DMS79 (cell line): ENCODE results near the gene PIGW.
"Not testable (repeated sequence)": the region's sequence is repeated elsewhere in the genome, so short reads cannot be mapped to it uniquely, and the experiment has no call there.

ENCODE experiments used
- DNase-seq: peaks from one replicate; lab custom pipeline; 2025; lab: John Stamatoyannopoulos, UW

Gene PIGW

DNA sequence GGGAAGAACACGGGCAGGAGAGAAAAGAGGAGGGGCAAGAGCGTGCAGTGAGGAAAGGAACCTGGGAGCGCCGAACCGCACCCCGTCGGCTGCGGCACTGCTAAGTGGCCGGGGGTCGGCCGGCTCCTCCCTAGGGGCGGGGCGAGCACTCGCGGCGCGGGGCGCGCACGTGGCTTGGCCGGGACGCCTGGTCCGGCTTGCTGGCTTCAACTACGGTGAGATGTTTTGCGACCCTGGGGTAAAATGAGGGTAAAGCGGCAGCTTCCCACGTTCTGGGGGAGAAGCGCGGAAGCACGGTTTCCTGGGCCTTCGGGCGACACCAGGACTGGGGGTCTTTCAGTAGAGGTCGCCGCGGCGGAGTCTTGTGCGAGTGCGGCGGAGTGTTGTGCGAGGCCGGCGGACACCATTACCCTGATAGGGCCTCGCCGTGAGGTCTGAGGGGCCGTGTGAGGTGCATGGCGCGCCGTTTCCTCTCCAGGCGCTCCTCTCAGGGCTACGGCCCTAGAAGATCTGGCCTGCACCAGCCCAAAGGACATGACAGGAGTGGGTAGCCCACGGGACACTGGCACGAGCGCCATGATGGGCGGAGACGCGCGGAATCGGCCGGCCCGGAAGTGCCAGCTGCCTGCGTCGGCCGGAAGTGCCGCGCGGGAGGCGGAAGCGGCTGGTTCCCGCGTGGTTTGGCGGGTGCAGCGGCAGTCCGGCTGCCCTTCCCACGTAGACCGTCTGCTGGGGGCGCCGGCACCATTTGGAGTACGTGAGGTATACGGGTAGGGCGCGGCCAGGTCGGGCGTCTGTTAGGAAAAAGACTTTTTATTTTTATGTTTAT is at the start of gene PIGW, which contains the start of gene MYO19:
PIGW (plus strand) TSS at position 148 of the 829 bp plus-strand sequence. CDS start 2,115 bp downstream, outside the sequence.
MYO19 (minus strand) TSS at position 29 of the 829 bp plus-strand sequence. CDS start 2,330 bp downstream, outside the sequence.
- peak; percentile 86 for DNase-seq

- no peak for DNase-seq
Measured at GRCh38 chr17:36485027-36485426, 49.8 kb upstream of the PIGW start.

- no peak for DNase-seq
Measured at GRCh38 chr17:36485805-36486203, 49.0 kb upstream of the PIGW start.

GRCh38 chr17:36486204-36487194 is 48.3 kb upstream of the PIGW start, which contains the start of gene ZNHIT3:
TSS of gene ZNHIT3 (plus strand) at chr17:36486681. CDS start at chr17:36486700, 19 bp downstream.
- peak; percentile 95 for DNase-seq

DNA sequence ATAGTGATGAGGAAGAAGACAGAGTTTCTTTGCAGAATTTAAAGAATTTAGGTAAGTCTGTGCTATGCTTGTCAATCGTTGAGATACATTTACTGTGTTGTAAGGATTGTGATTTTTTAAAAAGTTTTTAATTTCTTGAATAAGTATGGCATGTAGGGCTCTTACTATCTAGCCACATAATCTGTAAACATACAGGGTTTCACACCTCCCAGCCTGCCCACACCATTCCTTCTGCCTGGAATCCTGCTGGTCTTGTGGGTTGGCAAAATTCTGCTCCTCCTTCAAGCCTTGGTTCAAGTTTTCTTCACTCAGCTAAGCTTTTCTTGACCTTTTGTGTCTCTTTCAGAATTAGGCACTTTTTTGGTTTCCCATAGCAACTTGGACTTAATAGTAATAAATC is 40.8 kb upstream of the PIGW start:
- DNase-seq: no peak

DNA sequence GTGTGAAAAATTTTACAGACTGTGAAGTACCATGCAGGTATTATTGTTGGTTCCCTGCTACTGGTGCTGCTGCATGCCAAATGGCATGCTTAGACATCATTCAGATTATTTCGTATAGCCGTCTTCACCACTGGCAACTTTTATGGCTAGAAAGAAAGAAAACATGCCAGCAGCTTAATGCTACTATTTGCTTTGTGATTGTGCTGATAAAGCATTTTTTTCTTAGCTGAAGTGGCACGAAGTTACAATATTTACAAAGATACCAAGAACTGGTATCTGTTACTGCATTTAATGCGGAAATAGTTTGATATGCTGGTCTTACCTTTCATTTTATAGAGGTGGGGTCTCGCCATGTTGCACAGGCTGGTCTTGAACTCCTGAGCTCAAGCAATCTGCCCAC is 40.1 kb upstream of the PIGW start:
- DNase-seq: no peak

GRCh38 chr17:36495076-36495578 is 39.7 kb upstream of the PIGW start:
- no peak for DNase-seq

- no peak for DNase-seq
Measured at GRCh38 chr17:36496018-36496789, 38.6 kb upstream of the PIGW start.

DNA sequence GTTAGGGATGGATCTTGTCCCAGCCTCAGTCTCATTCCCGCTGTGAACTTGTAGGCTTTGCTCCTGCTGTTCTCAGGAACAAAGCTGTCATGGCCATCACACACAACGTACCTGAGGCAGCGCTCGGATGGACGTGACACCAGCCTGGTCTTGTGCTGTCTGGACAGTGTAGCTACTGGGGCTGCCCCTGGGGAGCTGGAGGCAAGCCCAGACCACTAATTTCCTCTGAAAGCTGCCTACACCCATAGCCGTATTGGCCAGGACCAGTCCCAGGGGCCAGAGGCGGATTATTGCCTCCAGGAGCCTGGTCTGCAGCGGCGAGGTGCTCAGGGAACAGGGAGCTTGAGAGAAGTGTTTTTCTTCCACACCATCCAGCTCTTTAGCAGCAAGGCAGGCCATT is 36.6 kb upstream of the PIGW start:
- DNase-seq: no peak

GRCh38 chr17:36498560-36499300 is 36.1 kb upstream of the PIGW start:
- DNase-seq: no peak

- DNase-seq: no peak
Measured at GRCh38 chr17:36500745-36501225, 34.0 kb upstream of the PIGW start.

DNA sequence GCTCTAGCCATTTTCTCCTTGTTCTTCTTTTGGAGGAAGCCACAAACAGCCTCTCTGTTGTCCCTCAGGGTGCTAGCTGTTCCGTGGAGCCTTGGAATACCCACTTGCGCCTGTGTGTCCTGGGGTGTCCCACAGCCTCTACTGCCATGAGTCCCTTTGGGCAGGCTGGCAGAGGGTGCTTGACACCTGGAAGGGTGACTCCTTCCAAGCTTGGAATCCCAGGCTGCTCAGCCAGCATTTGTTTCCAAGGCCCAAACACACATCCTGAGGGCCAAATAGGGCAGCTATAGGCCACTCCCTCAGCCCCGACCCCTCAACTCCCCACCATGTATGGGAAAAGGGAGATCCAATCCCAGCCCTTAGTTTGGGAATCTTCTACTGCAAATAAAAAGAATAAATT is 33.4 kb upstream of the PIGW start:
- DNase-seq: no peak

GRCh38 chr17:36501963-36502362 is 32.8 kb upstream of the PIGW start:
- DNase-seq: no peak

DNA sequence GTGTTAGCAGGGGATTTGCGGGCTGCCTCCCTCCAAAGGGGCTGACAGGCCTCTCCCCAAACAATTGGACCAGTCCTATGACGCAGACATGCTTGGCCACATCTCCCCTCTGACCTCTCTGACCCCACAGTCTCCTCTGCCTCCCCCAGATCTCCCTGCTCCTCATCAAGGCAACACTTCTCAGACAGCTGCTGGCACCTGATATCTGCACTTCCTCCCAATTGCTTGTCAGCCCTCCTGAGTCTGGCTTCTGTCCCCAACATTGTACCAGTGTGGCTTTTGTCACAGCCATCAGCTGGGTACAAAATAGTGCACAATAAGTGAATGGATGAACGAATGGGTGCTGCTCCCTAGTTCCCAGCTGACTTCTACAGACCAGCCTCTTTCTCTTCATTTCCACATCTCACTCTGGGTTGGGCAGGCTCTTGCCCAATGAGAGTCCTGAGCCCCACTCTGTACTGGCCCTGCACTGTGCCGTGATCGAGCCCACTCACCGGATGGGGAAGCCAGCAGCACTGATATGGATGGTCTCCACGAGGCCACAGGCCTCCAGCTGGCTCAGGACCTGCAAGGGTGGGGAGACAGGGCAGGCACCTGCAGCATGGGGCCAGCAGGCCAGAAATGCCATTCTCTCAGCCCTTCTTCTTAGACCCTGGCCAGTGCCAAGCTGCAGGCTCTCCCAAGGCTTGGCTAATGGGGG is 31.2 kb upstream of the PIGW start:
- DNase-seq: no peak

GRCh38 chr17:36504156-36504545 is 30.6 kb upstream of the PIGW start:
- no peak for DNase-seq

- no peak for DNase-seq
Measured at GRCh38 chr17:36505171-36505570, 29.6 kb upstream of the PIGW start.

DNA sequence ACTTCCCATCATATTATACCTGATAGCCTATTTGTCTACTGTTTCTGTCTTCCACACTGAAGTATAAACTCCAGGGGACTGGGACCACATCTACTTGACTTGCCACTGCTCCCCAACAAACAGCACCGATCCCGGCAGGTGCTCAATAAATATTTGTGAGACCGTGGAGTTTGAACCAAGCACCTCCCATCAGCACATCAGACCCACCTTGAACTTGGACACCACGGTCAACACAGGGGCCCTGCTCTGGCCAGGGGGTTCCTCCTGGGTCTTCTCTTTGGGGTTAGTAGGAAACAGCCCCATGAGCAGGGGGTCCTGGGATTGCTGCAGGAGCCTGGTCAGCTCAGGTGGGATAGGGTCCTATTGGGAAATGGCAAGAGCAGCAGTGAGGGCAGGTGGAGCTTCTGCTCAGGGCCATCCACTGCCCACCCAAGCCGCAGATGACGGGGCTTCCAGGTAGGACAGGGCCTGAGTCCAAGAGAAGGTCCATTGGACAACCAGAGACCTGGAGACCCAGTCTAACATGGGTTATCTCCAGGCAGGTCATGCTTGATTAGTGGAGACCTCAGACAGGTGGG is 28.4 kb upstream of the PIGW start:
- no peak for DNase-seq

DNA sequence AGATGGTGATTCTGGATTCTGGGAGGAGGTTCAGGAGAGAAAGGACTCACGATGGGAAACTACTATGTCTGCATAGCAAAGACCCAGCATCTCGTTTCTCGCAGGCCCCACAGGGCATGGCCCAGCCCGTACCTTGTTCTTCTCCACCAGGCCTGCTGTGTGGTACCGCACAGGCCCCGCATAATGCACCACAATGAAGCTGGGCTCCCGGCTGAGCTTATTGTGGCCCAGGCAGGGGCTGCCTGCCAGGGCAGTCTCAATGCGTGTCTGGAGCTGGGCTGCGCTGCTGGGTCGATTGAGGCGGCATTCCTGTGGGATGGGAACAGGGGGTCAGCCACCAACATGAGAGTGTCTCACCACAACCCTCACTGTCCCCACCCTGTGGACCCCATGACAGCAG is 28.0 kb upstream of the PIGW start:
- DNase-seq: no peak

DNA sequence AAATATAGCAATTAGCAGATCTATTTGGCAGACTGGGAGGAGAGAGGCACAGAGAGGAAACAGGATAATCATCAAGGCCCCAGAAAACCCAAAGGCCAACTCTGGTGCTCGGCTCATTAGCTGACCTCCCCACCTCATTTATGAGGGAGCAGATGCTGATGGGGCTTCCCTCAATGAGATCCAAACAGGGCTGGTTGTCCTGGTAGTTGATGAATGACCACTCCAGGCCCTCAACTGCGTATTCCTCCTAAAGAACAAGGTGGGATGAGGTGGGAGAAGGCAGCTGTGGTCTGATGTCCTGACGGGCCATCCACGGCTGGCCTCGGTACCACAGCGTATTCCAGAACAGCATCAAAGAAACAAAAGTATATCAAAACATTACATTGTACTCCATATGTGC is 27.5 kb upstream of the PIGW start:
- no peak for DNase-seq

- not testable (repeated sequence) for DNase-seq
Measured at GRCh38 chr17:36508439-36508838, 26.3 kb upstream of the PIGW start.
